GM10266 (cell line): Measurements from ENCODE around the gene RCN1.
"Not testable (repeated sequence)": the region's sequence is repeated elsewhere in the genome, so short reads cannot be mapped to it uniquely, and the experiment has no call there.

Source experiments
- DNase-seq: peaks from one replicate; pipeline ENCODE4 v3.0.0; 2012; ENCODE audit errors: extremely low spot score
- CTCF ChIP-seq: IDR thresholded peaks from 2 replicates; pipeline ENCODE4 v1.5.1; 2012; ENCODE audit warnings: mild to moderate bottlenecking, low read depth; ENCODE audit not compliant: control insufficient read depth, insufficient read depth; ENCODE audit errors: missing control alignments

RCN1 gene

GRCh38 chr11:32113200-32113919 is 22.5 kb downstream of the RCN1 start:
- no peak for DNase-seq

GRCh38 chr11:32113920-32114203 is 23.0 kb downstream of the RCN1 start:
- DNase-seq: no peak
- no peak for TF ChIP-seq CTCF

More at GRCh38 chr11:32113200-32113919, 22.5 kb downstream of the RCN1 start:
- TF ChIP-seq CTCF: no peak

GRCh38 chr11:32115446-32115845 is 24.6 kb downstream of the RCN1 start:
- no peak for TF ChIP-seq CTCF
- DNase-seq: no peak

- no peak for DNase-seq
- no peak for TF ChIP-seq CTCF
These were observed 25.8 kb downstream of the RCN1 start for GRCh38 chr11:32116668-32117067.

- no peak for DNase-seq
- no peak for TF ChIP-seq CTCF
These were observed 27.4 kb downstream of the RCN1 start for GRCh38 chr11:32118025-32118974.

GRCh38 chr11:32119139-32119538 is 28.3 kb downstream of the RCN1 start:
- DNase-seq: not testable (repeated sequence)

- TF ChIP-seq CTCF: no peak
- no peak for DNase-seq
These were observed 30.1 kb downstream of the RCN1 start for GRCh38 chr11:32121012-32121411.
